ENCODE results near the gene PITPNM1. TPM values are rescaled to one million over a fixed set of nuclear protein-coding genes. Genes with fewer than 3 reads are reported as not detected.

PITPNM1 gene
- total RNA-seq, 1 donor from 2014 or later = 54.1 TPM

DNA sequence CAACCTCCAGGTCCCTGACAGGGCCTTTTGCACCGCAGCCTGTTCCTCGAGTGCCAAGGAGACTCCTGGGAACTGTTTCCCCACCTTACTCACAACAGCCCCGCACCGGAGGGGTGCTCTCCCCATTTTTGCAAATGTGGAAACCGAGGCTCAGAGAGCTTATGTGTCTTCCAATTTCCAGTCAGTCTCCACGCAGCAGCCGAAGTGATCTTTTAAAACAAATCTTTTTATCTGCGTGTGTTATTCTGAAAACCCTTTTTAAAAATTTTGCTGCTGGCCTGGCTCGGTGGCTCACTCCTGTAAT is 35.7 kb downstream of the PITPNM1 start:
- Histone ChIP-seq H3K4me3 (peak overlapping the region; percentile 78), H3K4me1 (peaks cover 38% of the 10 kb centered on the region), H3K9me3 (no peaks in the 10 kb centered on the region), H3K27me3 (ENCODE audit: low read depth) (no peaks in the 10 kb centered on the region), H3K27ac (peak overlapping the region; percentile 92), H3K36me3 (peaks cover 6% of the 10 kb centered on the region)
- DNase-seq (no peak), ATAC-seq (no peak)
- intact Hi-C loops (cut with DNase I) = no loop called here
- TF ChIP-seq, protein P1, sequence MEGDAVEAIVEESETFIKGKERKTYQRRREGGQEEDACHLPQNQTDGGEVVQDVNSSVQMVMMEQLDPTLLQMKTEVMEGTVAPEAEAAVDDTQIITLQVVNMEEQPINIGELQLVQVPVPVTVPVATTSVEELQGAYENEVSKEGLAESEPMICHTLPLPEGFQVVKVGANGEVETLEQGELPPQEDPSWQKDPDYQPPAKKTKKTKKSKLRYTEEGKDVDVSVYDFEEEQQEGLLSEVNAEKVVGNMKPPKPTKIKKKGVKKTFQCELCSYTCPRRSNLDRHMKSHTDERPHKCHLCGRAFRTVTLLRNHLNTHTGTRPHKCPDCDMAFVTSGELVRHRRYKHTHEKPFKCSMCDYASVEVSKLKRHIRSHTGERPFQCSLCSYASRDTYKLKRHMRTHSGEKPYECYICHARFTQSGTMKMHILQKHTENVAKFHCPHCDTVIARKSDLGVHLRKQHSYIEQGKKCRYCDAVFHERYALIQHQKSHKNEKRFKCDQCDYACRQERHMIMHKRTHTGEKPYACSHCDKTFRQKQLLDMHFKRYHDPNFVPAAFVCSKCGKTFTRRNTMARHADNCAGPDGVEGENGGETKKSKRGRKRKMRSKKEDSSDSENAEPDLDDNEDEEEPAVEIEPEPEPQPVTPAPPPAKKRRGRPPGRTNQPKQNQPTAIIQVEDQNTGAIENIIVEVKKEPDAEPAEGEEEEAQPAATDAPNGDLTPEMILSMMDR (IDR thresholded peaks at IDR 0.05) = no peak

DNA sequence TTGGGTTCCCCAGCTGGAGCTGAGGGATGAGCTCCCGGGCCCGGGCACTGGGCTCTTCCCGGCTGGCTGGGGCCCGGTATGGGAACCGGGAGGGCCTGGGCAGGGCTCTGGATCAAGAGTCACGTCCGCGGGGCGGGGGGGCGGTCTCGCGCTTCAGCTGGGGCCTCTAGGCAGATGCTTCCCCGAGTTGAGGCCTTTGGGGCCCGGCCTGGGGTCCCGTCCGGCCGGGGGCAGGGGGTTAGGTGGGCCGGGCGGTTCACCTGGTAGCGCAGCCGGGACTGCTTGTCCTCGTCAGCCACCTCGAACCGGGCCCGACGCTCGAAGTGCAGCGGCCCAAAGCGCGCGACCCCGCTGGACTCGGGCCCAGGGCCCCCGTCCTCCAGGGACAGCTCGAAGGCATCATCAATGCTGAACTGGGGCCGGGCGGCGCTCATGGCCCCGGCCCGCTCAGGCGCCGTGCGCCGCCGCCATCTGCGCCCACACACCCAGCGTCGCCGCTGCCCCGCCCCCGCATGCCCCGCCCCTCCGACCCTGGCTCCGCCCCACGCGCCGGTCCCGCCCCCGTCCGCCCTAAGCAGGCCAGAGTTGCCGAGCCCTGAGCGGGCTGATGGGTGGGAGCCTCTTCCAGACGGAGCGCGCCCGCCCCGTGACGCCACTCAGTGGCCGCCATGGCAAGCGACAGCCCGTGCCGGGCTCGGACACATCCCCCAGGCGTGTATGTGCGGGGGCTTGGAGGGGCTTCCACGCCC is 36.2 kb downstream of the PITPNM1 start, which contains the start of gene TMEM134:
Gene TMEM134, minus strand, starts transcription at position 493 of the 749 bp plus-strand sequence. Its CDS starts 59 bp downstream, at position 434.
- Histone ChIP-seq H3K27ac (peak within 1 kb of the TSS; percentile 92), H3K9me3 (no peaks in the 10 kb centered on the region), H3K36me3 (peaks cover 6% of the 10 kb centered on the region), H3K4me3 (peak within 1 kb of the TSS; percentile 78), H3K4me1 (peaks cover 43% of the 10 kb centered on the region), H3K27me3 (ENCODE audit: low read depth) (no peaks in the 10 kb centered on the region)
- intact Hi-C loops (cut with DNase I) = no loop called here
- TF ChIP-seq, protein P1 (IDR thresholded peaks at IDR 0.05) = peak; percentile 58
- ATAC-seq (peak; percentile 91 to 94), DNase-seq (peak; percentile 95)

DNA sequence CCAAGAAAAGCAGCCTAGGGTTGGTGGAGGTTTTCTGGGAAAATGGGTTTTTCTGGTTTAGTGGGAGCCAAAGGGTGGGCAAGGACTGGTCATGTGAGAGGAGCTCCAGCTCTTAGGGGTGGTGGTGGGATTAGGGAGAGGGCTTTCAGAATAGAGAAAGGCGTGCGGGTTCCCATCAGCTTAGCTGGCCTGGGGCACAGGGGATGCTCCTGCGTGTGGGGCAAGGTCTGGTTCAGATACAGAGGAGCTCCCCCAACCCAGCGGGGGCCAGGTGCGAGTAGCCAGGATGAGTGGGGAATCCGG is 36.8 kb downstream of the PITPNM1 start:
- peak overlapping the region; percentile 78 for H3K4me3 ChIP-seq
- peaks cover 49% of the 10 kb centered on the region for H3K4me1 ChIP-seq
- no peaks in the 10 kb centered on the region for H3K9me3 ChIP-seq
- H3K36me3 ChIP-seq = peaks cover 6% of the 10 kb centered on the region
- intact Hi-C loops (cut with DNase I) = no loop called here
- DNase-seq (no peak), ATAC-seq (peak in 1 of 2 donors; percentile 0)
- peak overlapping the region; percentile 92 for H3K27ac ChIP-seq
- TF ChIP-seq, protein P1 (IDR thresholded peaks at IDR 0.05) = no peak
- H3K27me3 ChIP-seq (ENCODE audit: low read depth) = no peaks in the 10 kb centered on the region

DNA sequence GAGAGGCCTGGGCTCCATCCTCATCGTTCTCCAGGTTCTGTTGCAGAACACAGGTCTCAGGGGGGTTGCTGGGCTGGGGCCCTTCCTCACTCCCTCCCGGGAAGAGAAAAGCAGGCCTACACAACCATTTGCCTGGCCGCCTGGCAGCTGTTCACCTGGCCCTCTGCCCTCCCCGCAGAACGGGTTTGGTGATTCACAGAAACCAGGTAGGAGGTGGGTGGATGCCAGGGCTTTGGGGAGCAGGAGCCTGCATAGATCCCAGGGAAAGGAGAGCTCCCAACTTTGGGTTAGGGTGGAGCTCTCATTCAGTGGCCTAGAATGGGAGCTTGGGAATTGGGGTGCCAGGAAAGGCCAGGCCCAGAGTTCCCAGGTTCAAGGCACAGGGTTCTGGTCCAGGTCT is 37.1 kb downstream of the PITPNM1 start:
- ATAC-seq (peak; percentile 14 to 54), DNase-seq (peak; percentile 84)
- Histone ChIP-seq H3K9me3 (no peaks in the 10 kb centered on the region), H3K27ac (peak overlapping the region; percentile 92), H3K4me3 (peak overlapping the region; percentile 78), H3K27me3 (ENCODE audit: low read depth) (no peaks in the 10 kb centered on the region), H3K36me3 (peaks cover 6% of the 10 kb centered on the region), H3K4me1 (peaks cover 49% of the 10 kb centered on the region)
- TF ChIP-seq, protein P1 (IDR thresholded peaks at IDR 0.05) = no peak
- intact Hi-C loops (cut with DNase I) = no loop called here

DNA sequence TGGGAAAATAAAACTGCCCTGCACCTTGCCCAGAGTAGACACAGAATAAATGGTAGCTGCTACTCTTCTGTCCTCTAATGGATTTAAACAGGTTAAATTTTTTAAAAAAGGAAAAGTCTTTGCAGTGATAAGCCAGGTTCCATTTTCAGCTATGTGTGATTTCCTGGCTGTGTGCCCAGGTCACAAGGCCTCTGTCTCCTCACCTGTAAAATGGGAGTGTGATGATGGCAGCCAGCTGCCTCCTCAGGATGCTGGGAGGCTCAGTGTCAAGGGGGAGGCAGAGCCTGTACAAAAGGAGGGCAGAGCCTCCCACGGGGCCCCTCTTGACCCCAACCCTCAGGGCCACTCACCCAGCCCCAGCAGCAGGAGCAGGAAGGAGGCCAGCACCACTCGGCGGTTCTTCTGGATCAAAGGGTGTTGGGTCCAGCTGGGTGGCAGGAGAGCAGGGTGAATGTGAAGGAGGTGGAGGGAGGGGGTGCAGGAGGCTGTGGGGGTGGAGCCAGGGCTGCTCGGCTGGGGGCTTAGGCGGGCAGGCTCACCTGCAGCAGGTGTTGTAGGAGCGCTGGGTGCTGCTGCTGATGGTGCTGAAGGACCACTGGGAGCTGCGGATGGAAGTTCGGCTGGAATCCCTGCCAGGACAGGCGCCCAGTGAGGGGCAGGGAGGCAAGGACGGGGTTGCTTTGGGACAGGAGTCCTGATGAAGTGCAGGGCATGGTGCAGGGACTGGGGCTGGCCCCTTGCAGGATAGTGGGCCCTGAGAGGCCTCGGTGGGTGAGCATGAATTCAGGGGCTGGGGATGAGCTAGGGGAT is 38.0 kb downstream of the PITPNM1 start:
- Histone ChIP-seq H3K36me3 (peaks cover 6% of the 10 kb centered on the region), H3K4me1 (peaks cover 49% of the 10 kb centered on the region), H3K4me3 (peak overlapping the region; percentile 78), H3K27ac (peak overlapping the region; percentile 92), H3K9me3 (no peaks in the 10 kb centered on the region), H3K27me3 (ENCODE audit: low read depth) (no peaks in the 10 kb centered on the region)
- intact Hi-C loops (cut with DNase I) = no loop called here
- no peak for DNase-seq
- TF ChIP-seq, protein P1 (IDR thresholded peaks at IDR 0.05) = no peak
- no peak for ATAC-seq

All from lower lobe of right lung (tissue), 2 donors.